HG03432 (cell line): ENCODE data around the gene ERC2.

Source experiments
- ATAC-seq: cut with Tn5 transposase; IDR thresholded peaks from one replicate; pipeline ENCODE4 v1.9.1; 2021; ENCODE audit warnings: mild to moderate bottlenecking, moderate library complexity; ENCODE audit not compliant: unreplicated experiment

ERC2 gene

GRCh38 chr3:55899887-55900286 is 568.4 kb downstream of the ERC2 start:
- no peak for ATAC-seq

- no peak for ATAC-seq
Observed at GRCh38 chr3:55897573-55898224, 570.6 kb downstream of the ERC2 start.

- no peak for ATAC-seq
Observed at GRCh38 chr3:55895897-55896566, 572.2 kb downstream of the ERC2 start.

- no peak for ATAC-seq
Observed at GRCh38 chr3:55894605-55895004, 573.7 kb downstream of the ERC2 start.

GRCh38 chr3:55893045-55893664 is 575.1 kb downstream of the ERC2 start:
- ATAC-seq: no peak

GRCh38 chr3:55891106-55891505 is 577.2 kb downstream of the ERC2 start:
- ATAC-seq: no peak

- no peak for ATAC-seq
Observed at GRCh38 chr3:55888282-55888885, 579.9 kb downstream of the ERC2 start.

GRCh38 chr3:55885721-55886120 is 582.5 kb downstream of the ERC2 start:
- ATAC-seq: no peak

- no peak for ATAC-seq
Observed at GRCh38 chr3:55884491-55885285, 583.6 kb downstream of the ERC2 start.

- ATAC-seq: no peak
Observed at GRCh38 chr3:55884066-55884465, 584.2 kb downstream of the ERC2 start.

- no peak for ATAC-seq
Observed at GRCh38 chr3:55882006-55882405, 586.3 kb downstream of the ERC2 start.

- no peak for ATAC-seq
Observed at GRCh38 chr3:55880357-55880756, 587.9 kb downstream of the ERC2 start.

GRCh38 chr3:55879901-55880331 is 588.4 kb downstream of the ERC2 start:
- ATAC-seq: no peak

- ATAC-seq: no peak
Observed at GRCh38 chr3:55877703-55878102, 590.6 kb downstream of the ERC2 start.

GRCh38 chr3:55876560-55876959 is 591.7 kb downstream of the ERC2 start:
- ATAC-seq: no peak

- no peak for ATAC-seq
Observed at GRCh38 chr3:55875113-55875512, 593.2 kb downstream of the ERC2 start.

GRCh38 chr3:55873523-55874254 is 594.6 kb downstream of the ERC2 start:
- no peak for ATAC-seq

- ATAC-seq: no peak
Observed at GRCh38 chr3:55870594-55870993, 597.7 kb downstream of the ERC2 start.

GRCh38 chr3:55868347-55868746 is 599.9 kb downstream of the ERC2 start:
- ATAC-seq: no peak

- no peak for ATAC-seq
Observed at GRCh38 chr3:55863028-55863427, 605.2 kb downstream of the ERC2 start.
